GM21381 (cell line): ENCODE measurements around the gene TUBG1.

Experiments used
- ATAC-seq: cut with Tn5 transposase; IDR thresholded peaks from one replicate; pipeline ENCODE4 v1.9.1; 2021; ENCODE audit warnings: mild to moderate bottlenecking, moderate library complexity; ENCODE audit not compliant: unreplicated experiment

Gene TUBG1

GRCh38 chr17:42609182-42609813 is at the start of gene TUBG1, which contains the start of gene RETREG3:
TUBG1 (plus strand) TSS chr17:42609683; CDS start chr17:42609738, 55 bp downstream.
RETREG3 (minus strand) TSS chr17:42609374; CDS start chr17:42609324, 50 bp downstream.
- peak; percentile 92 for ATAC-seq

- no peak for ATAC-seq
These were observed 49.2 kb upstream of the TUBG1 start for GRCh38 chr17:42560246-42560645.

DNA sequence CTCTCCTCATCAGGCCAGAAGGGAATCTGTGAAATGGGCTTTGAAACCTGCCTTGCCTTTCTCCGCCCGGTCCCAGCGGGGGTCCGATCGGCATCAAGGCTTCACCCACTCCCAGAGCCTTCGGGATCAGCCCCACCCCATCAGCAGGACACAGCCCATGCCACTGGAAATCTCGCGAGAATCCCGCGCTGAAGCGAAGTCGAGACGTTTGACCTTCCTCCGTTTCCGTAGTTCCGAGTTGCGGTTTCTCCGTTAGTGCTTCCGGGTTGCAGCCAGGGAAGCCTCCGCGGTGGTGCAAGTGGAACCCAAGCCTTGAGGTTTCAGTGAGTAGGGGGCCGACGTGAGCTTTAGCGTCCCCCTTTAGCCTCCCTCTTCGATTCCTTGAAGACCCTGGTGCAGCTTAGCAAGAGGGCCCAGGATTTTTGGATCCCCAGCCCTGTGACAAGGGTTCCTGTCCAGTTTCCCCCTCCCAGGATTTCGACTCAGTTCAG is 47.5 kb upstream of the TUBG1 start, which contains the start of gene COASY:
Gene COASY, plus strand, starts transcription at position 252 of the 491 bp plus-strand sequence. CDS start 475 bp downstream, outside the sequence.
- ATAC-seq, result no peak

GRCh38 chr17:42562388-42563142 is 46.9 kb upstream of the TUBG1 start:
- no peak for ATAC-seq

- ATAC-seq, result no peak
These were observed 46.4 kb upstream of the TUBG1 start for GRCh38 chr17:42563143-42563509.

- no peak for ATAC-seq
These were observed 45.9 kb upstream of the TUBG1 start for GRCh38 chr17:42563543-42563942.

DNA sequence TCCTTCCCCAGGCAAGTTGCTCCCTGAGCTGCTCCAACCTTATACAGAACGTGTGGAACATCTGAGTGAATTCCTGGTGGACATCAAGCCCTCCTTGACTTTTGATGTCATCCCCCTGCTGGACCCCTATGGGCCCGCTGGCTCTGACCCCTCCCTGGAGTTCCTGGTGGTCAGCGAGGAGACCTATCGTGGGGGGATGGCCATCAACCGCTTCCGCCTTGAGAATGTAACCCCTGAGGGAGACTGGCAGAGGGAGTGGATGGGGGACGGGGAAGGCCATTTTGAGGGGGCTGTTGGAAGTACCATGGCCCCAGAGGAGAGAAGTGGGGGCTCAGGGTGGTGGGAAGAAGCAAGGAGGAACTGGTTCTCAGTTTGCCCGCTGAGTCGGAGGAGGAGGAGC is 45.5 kb upstream of the TUBG1 start:
- no peak for ATAC-seq

DNA sequence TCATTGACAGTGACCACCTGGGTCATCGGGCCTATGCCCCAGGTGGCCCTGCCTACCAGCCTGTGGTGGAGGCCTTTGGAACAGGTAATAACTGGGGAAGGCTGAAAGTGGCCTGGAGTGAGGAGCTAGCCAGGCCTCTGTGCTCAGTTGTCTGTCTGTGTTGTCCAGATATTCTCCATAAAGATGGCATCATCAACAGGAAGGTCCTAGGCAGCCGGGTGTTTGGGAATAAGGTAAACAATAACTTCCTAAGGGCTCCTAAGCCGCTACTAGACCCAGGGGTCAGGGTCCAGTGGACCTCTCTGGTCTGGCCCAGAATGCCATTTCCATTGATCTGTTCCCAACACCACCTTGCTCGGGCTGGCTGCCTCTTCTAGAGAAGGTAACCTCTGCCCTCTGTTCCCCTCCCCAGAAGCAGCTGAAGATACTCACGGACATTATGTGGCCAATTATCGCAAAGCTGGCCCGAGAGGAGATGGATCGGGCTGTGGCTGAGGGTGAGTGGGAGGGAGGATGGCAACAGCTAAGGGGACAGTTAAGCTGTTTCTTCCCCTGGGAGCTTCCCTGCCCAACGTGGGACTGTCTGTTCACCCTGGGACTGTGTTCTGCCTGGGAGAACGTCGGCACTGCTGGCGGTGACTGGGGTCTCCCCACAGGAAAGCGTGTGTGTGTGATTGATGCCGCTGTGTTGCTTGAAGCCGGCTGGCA is 44.5 kb upstream of the TUBG1 start:
- ATAC-seq, result no peak

DNA sequence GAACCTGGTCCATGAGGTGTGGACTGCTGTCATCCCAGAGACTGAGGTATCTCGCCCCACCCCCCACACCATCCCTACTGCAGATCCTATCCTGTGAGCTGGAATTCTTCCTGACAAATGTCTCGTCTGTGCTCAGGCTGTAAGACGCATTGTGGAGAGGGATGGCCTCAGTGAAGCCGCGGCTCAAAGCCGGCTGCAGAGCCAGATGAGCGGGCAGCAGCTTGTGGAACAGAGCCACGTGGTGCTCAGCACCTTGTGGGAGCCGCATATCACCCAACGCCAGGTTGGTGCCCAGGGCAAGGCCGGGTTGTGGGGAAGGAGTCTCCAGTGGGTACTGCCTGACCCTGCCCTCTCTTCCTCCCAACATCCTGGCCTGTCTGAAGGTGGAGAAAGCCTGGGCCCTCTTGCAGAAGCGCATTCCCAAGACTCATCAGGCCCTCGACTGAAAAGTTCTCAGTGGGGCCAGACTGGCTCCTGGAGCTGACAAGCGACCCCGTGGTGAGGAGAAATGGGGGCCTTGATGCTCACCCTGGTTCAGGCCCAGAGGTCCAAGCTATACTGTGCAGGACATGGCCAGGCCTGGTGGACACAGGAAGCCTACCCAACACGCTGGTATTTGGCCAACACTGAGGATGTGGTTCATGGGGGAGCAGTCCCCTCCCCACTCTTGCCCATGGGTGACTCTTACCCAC is 43.8 kb upstream of the TUBG1 start:
- ATAC-seq, result no peak

GRCh38 chr17:42566215-42566882 is 43.1 kb upstream of the TUBG1 start:
- peak; percentile 4 for ATAC-seq

DNA sequence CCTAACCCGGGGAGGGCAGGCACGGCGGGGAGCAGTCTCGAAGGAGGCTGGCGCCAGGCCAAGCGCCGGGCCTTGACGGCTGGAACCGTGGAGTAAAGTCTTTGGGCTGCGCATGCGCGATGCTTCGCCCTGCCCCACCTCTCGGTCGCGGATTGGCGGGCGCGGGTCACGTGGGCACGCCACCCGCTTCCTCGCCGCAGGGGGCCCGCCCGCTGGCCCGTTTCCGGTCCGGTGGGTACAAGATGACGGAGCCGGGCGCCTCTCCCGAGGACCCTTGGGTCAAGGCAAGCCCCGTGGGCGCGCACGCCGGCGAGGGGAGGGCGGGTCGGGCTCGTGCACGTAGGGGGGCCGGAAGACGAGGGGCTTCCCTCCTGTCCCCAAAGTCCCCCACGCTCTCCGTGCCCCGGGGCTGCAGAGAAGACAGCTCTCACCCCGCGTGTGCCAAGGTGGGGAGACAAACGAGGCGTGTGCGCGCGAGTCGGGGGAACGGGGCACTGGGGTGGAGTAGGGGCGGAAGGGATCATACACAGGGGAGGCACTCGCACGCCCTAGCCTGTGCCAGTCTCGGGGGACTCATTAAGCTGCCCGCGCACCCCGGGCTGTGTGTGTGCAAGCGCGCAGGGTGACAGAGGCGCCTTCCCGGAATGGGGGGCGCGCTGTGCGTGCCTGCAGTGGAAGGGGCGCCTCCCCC is 42.5 kb upstream of the TUBG1 start, which contains the start of gene MLX:
Gene MLX, plus strand, starts transcription at position 218 of the 691 bp plus-strand sequence. Its CDS starts 25 bp downstream, at position 243.
- peak; percentile 65 for ATAC-seq

DNA sequence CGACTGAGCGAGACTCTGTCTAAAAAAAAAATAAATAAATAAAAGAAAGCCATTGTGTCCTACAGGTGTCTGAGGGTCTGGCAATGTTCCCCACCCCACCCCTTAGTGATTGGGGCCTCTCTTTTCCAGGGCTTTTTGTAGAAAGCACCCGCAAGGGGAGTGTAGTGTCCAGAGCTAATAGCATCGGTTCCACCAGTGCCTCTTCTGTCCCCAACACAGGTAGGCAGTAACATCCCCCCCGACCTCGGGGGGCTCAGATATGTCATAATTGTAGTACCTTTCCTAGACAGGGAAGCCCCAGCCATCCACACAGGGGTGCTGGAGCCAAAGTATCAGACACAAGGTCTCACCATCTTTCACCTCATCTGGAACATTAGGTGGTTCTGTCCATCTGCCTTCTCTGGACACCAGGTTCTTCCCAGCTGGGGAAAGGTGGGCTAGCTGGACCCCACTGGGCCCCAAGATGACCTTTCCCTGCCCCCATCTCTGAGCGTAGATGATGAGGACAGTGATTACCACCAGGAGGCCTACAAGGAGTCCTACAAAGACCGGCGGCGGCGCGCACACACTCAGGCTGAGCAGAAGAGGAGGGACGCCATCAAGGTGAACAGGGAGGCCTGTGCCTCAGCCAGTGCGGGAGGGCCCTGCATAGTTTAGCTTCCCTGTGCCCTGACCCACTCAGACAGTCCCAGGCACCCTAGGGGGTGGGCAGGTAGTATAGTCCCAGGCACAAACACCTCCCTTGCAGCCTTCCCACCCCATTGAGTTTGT is 41.0 kb upstream of the TUBG1 start:
- ATAC-seq, result no peak

DNA sequence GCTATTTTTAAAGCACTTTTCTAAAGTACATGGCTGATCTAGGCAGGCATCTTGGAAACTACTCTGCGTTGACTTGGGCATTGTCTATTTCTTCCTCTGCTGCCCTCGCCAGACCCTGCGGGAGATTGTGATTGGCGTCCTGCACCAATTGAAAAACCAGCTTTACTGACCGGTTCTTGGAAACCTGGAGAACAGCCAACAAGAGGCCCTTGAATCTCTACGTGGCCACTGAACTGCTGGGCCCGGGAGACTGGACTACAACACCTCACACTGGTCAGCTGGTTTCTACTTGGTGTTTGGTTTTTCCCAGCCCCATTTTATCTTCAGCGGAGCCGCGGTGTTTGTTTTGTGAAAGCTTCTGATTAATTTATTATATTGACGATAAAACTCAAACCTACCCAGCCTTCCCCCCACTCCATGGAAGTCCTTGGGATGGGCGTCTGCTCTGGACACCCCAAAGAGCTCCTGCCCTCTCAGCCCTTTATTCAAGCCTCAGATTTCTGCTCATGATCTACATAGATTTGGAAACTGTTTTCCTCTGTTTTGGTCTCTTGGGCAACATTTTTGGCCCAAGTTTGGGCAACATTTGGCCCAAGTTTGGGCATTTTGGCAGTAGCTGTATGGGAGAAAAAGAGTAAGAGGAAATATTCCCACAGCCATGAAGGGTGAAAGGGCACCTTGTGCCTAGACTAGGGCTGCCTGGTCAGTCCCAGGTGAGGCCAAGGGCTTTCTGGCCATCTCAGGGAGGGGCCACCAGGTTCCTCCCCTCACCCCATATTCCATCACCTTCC is 37.9 kb upstream of the TUBG1 start:
- no peak for ATAC-seq

DNA sequence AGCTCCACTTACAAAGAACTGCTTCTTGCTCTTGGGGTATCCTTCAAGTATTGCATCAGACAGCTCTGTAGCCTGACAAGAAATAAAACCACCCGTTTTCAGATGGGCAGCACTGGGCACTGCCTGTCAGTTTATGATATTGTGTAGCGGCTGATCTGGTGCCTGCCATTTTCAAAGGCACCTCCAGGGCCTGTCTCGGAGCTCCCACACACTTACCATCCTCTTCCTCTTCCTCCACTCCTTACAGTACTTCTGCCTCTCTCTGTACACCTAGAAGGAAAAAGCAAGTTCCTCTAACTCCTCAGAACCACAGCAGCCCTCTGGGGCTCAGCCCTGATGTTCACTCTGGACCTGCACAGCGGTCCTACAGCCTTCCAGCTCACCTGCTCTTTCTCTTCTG is 36.4 kb upstream of the TUBG1 start:
- ATAC-seq, result no peak

DNA sequence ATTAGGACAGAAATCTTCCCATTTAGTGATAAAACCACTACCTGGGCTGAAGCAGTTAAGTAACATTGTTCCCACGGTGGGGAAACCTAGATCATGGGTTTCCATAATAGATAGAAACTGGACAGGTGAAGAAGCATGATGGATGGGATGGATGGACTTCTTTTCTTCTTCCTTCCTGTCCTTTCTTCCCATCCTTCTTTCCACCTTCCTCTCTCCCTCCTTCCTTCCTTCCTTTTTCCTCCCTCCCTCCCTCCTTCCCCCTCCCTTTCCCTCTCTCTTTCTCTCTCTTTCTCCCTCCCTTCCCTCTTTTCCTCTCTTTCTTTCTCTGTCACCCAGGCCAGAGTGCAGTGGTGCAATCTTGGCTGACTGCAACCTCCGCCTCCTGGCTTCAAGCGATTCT is 35.0 kb upstream of the TUBG1 start:
- ATAC-seq, result no peak

DNA sequence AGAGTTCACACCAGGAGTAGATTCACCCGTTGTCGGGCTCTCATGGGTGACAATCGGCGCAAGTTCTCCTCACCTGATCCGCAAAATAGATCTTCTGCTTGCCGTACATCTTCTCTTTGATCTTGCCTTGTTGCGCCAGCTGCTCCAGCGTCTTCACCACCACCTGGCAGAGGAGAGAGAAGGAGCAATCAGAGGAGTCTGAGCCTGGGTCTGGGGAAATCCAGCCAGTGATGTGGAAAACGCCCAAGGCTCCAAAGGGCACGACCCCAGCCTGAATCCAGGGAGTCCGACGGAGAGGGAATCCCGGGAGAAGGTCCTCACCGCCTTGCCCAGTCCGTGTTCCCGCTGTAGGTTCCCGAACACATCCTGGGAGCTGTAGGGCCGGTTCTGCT is 32.3 kb upstream of the TUBG1 start:
- ATAC-seq, result no peak

- ATAC-seq, result peak; percentile 76
These were observed 31.8 kb upstream of the TUBG1 start, which contains the start of gene PSMC3IP for GRCh38 chr17:42577532-42578281. PSMC3IP (minus strand) TSS chr17:42577729; CDS start chr17:42577686, 43 bp downstream.
